NCI-H345 treated with DMSO at 0.1 percent for 48 hours (cell line): Measurements from ENCODE around the gene SLX9.

Experiments used
- DNase-seq: peaks from one replicate; lab custom pipeline; 2025; ENCODE audit not compliant: unreplicated experiment; lab: John Stamatoyannopoulos, UW

The SLX9 gene

DNA sequence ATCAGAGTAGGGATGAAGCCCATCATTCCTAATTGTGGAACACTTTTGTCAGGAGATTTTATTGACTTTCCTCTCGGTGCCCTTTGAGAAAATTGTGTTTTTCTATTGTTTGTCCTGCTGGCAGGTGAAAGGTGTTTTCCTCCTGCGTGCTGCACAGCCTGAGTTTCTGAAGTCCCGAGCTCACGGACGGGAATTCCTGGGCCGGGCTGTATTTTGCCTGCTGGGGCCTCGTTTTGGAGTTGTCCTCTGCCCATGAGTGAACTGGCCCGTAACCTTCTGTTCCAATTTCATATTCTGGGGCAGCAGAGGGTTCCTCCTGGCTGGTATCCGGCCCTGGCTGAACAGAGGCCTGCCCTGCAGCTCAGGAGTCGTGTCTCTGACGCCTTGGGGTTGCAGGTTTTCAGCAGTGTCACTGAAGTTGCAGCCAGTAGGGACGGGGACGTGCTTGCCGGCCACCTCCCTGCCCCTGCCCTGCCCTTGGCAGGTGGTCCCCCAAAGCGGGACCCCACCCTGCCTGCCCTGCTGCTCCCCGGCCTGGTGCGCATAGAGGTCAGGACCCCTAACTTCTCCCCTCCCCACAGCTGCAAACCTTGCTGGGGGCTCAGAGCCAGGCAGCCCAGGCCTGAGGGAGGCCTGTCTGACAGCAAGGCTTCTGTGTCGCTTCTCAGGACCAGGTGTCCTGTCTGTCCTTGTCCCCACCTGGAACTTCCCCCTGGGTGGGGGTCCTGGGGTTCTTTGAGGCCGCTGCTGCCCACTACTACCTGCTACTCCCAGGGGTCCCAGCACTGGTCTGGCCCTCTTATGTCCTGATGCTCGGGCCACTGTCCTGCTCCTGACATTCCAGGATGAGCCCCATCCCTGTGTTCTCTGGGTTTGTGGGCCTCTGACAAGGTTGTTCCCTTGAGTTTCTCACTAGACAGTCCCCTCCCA, 49.0 kb downstream of the SLX9 start:
- DNase-seq, result no peak

GRCh38 chr21:44989537-44989886, 49.7 kb downstream of the SLX9 start:
- DNase-seq, result no peak

- DNase-seq, result no peak
Observed at GRCh38 chr21:44989943-44990780, 50.3 kb downstream of the SLX9 start.

DNA sequence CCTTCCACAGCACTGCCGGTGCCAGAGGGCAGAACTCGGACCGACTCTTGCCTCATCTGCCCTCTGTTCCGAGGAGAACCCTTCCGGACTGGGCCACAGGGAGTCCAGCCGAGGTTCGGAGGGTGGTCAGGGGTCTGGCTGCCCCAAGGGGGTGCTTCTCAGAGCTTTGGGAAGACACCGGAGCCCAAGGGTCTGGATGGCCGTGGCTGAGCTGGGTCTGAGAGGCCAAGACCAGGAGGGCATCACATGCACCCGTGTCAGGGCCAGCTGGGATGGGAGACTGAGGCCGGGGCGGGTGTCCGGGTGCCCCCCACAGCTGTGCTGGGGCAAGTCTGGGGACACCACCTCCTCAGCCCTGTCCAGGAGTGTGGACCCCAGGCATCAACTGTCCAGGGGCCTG, 51.1 kb downstream of the SLX9 start:
- no peak for DNase-seq

GRCh38 chr21:44991538-44992483, 52.0 kb downstream of the SLX9 start:
- no peak for DNase-seq

DNA sequence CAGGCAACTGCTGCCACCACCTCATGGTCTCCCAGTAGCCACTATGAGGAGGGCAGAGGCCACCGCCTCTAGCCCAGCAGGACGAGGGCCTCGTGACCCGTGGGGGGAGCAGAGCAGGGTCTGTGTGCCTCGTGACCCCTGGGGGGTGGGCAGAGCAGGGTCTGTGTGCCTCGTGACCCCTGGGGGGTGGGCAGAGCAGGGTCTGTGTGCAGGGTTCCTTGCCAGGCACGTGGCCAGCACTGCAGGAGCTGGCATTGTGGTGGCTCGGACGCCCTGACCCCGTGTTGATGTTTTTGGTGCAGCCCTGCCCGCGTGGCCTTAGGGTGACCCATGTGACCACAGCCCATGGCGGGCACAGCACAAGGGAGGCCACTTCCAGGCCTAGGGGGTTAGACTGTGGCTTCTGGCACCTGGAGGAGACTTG, 52.8 kb downstream of the SLX9 start:
- DNase-seq, result no peak

DNA sequence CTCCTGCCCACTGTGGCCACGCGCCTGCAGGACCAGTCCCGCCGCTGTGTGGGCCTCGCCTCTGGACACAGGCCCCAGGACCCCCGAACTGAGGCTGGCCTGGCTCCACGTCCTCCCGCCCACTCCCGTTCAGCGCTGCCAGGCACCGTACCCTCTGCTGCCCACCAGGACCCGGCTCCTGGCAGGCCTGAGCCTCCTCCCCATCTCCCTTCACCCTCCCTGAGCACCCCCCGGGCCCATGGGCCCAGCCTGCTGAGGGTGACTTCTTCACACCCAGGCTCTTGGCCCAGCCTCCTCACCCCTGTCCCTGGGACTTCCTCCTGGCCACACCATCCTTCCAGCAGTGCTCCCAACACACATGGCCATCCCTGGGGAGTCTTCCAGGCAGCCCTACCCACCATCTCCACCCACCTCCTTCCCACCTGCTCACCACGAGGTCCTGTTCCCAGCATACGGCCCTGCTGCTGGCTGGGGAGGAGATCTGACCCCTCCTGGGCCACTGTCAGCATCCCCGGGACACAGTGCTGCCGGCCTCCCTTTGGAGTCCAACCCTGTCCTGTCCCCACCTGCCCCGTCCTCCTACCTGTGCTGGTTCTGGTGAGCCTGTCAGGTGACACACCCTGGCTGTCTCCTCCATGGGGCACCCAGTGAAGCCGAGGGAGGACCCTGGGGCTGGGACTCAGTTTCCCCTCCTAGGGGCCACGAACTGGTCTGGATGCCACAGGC, 53.7 kb downstream of the SLX9 start:
- no peak for DNase-seq

DNA sequence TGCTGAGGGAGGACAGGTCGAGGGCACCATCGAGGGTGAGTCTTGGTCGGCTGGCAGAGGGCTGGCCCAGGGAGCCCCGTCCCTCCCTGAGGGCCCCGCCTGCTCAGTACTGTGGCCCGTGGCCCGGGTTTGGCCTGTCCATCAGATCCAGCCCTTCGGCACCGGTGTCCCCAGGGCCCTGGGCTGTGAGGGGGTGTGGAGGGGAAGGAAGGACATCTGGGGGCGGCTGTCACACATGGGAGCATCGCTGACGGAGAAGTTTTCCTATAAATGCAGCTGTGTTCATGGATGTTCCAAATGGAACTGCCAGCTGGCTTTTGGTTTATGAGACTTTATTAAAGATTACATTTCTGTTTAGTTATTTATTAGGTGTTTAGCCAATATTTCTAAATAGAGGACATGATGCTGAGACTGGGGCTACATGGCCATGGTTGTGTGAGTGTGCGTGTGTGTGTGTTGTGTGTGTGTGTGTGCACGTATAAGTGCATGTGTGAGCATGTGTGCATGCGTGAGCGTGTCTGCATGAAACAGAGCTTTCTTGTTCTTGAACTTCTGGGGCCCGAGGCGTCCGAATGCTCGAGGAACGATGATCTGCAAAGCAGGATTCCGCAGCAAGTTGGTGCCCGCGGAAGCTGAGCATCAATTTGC, 54.3 kb downstream of the SLX9 start:
- DNase-seq, result no peak

DNA sequence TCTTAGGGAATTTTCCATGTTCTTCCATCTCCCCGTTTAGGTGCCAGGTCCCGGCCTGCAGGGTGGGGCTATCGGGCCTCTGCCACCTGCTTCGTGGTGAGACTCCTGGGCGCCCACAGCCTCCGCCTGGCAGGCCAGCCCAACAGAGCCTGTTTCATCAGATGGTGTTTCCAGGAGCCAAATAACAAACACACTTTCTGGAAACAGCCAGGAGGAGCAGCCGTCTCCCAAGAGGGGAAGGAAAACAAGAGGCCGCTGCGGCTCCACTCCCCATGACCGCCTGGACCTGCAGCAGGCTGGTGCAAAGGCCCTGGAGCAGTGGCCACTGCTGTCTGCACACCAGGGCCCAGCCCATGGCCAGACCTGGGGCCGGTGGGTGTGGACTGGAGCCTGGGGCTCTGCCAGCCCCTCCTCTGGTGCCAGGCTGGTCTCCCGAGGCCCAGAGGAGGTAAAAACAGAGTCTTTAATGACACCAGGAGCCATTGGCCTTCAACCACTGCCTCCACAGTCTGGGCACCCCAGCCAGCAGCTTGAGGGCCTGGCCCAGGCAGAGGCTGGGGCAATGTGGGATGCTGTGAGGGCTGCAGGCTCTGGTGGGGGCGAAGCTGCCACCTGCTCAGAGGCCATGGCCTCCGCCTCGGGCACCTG, 55.0 kb downstream of the SLX9 start:
- DNase-seq, result no peak

- DNase-seq, result no peak
Observed at GRCh38 chr21:44995343-44995941, 55.6 kb downstream of the SLX9 start.

GRCh38 chr21:44996096-44996495, 56.3 kb downstream of the SLX9 start:
- DNase-seq, result no peak

DNA sequence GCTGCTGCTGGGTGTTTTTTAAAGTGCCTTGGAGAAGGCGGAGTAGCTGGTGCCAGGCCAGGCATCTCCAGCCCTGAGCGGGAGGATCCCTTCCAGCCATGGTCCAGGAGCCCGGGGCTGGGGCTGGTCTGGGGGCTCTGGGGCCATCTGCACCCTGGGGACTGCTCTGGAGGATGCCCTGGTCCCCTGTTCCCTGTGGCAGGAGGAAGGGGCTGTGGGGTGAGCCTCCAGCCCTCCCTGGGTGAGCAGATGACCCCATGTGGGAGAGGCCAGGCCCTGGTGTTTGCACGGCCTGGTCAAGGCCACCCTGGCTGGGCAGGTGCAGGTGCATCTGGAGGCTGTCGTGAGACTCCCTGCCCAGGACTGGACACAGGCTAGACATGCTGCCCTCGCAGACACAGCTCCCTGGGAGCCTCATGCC, 56.7 kb downstream of the SLX9 start:
- DNase-seq, result no peak

GRCh38 chr21:44996983-44997936, 57.4 kb downstream of the SLX9 start:
- DNase-seq, result no peak

GRCh38 chr21:44998086-44998620, 58.3 kb downstream of the SLX9 start:
- DNase-seq, result no peak

GRCh38 chr21:44998621-44999427, 59.0 kb downstream of the SLX9 start:
- no peak for DNase-seq

DNA sequence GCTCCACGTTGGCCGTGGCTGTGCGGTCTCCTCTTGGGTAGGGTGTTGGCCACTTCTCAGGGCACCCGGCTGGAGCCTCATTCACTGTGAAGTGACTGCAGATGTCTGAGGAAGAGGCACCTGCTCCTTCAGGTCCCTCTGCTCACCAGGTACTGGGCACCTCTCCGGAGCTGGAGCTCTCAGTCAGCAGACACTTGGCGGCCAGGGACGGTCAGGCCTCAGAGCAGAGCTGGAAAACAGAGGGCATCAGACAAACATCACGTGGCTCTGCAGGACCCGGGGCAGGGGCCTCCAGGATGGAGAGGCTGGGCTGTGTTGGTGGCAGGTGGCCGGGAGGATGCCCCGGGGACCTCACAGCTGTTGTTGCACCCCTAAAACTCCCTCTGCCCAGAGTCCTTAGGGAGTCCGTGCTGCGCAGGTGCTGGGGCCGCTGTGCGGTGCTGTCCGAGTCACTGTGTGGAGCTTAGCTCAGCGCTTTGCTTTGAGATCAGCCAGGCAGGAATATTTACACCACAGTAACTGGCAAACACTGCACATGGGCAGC, 59.7 kb downstream of the SLX9 start:
- DNase-seq, result no peak
